HL-60/S4 treated with retinoic acid at 250 ng/mL for 4 days and 3 days (cell line): Measurements from ENCODE around the gene REXO5.
"Not testable (repeated sequence)": the region's sequence is repeated elsewhere in the genome, so short reads cannot be mapped to it uniquely, and the experiment has no call there.

Experiments used
- in situ Hi-C: fragments of 300-500 bp; cut with MboI; formaldehyde crosslinking; loops from 2 replicates; pipeline ENCODE4 v1.7.0; 2022; ENCODE audit warnings: low sequenced_read_pairs

The REXO5 gene

GRCh38 chr16:20806168-20807050 lies at the start of gene REXO5, which contains the start of gene ERI2:
REXO5 (plus strand) TSS chr16:20806527; CDS start chr16:20806954, 427 bp downstream.
ERI2 (minus strand) TSS chr16:20806472; CDS start chr16:20806430, 42 bp downstream.
- in situ Hi-C loops = loop anchor here (25.0 kb wide), 1 partner anchor 1406 kb away; the partner anchor contains the start of gene EEF2K

- in situ Hi-C loops = no loop called here
Measured at GRCh38 chr16:20760346-20760745, 46.0 kb upstream of the REXO5 start.

- in situ Hi-C loops = no loop called here
Measured at GRCh38 chr16:20761175-20761574, 45.2 kb upstream of the REXO5 start.

GRCh38 chr16:20762404-20763123 lies 43.8 kb upstream of the REXO5 start:
- in situ Hi-C loops = no loop called here

- in situ Hi-C loops = no loop called here
Measured at GRCh38 chr16:20763461-20764232, 42.7 kb upstream of the REXO5 start, which contains the start of gene ACSM3. ACSM3 (plus strand) TSS chr16:20764014; CDS start chr16:20770035, 6,021 bp downstream.

- in situ Hi-C loops = not testable (repeated sequence)
Measured at GRCh38 chr16:20764448-20764847, 41.9 kb upstream of the REXO5 start.

GRCh38 chr16:20765732-20766131 lies 40.6 kb upstream of the REXO5 start:
- in situ Hi-C loops = no loop called here

- in situ Hi-C loops = no loop called here
Measured at GRCh38 chr16:20766294-20766693, 40.0 kb upstream of the REXO5 start.

- in situ Hi-C loops = no loop called here
Measured at GRCh38 chr16:20767577-20767976, 38.8 kb upstream of the REXO5 start.

GRCh38 chr16:20768121-20768520 lies 38.2 kb upstream of the REXO5 start:
- in situ Hi-C loops = no loop called here

- in situ Hi-C loops = no loop called here
Measured at GRCh38 chr16:20768818-20769217, 37.5 kb upstream of the REXO5 start.

- in situ Hi-C loops = no loop called here
Measured at GRCh38 chr16:20773679-20774078, 32.6 kb upstream of the REXO5 start.

- in situ Hi-C loops = no loop called here
Measured at GRCh38 chr16:20774703-20775362, 31.5 kb upstream of the REXO5 start.

GRCh38 chr16:20781697-20782096 lies 24.6 kb upstream of the REXO5 start:
- in situ Hi-C loops = no loop called here

- in situ Hi-C loops = no loop called here
Measured at GRCh38 chr16:20782470-20782869, 23.9 kb upstream of the REXO5 start.

GRCh38 chr16:20784204-20784603 lies 22.1 kb upstream of the REXO5 start:
- in situ Hi-C loops = no loop called here

- in situ Hi-C loops = no loop called here
Measured at GRCh38 chr16:20789130-20789529, 17.2 kb upstream of the REXO5 start.

- in situ Hi-C loops = no loop called here
Measured at GRCh38 chr16:20791923-20792612, 14.3 kb upstream of the REXO5 start.

- in situ Hi-C loops = no loop called here
Measured at GRCh38 chr16:20798364-20798763, 8.0 kb upstream of the REXO5 start.

GRCh38 chr16:20799599-20799998 lies 6.7 kb upstream of the REXO5 start:
- in situ Hi-C loops = no loop called here
